ENCODE measurements around the gene ATP6V1F.
A peak's percentile ranks its signal among the peaks of the same experiment; 100 is the strongest.

GRCh38 chr7:128827248-128827958 is 35.3 kb upstream of the ATP6V1F start:
- TF ChIP-seq CTCF (IDR thresholded peaks at IDR 0.05; ENCODE audit: low read length) (no peak), EZH2 (IDR thresholded peaks at IDR 0.05; ENCODE audit: borderline replicate concordance, low read length) (0 out of 2 replicates have a peak, but pooled peaks have one; percentile 4)

Measured in OCI-LY1 (cell line).